GM15510 (cell line): Measurements from ENCODE around the gene HHEX.

Source experiments
- POLR2A ChIP-seq: IDR thresholded peaks from 3 replicates; pipeline ENCODE4 v1.6.1; 2011; ENCODE audit warnings: borderline replicate concordance; ENCODE audit not compliant: insufficient read length; ENCODE audit errors: extremely low read depth

The HHEX gene

DNA sequence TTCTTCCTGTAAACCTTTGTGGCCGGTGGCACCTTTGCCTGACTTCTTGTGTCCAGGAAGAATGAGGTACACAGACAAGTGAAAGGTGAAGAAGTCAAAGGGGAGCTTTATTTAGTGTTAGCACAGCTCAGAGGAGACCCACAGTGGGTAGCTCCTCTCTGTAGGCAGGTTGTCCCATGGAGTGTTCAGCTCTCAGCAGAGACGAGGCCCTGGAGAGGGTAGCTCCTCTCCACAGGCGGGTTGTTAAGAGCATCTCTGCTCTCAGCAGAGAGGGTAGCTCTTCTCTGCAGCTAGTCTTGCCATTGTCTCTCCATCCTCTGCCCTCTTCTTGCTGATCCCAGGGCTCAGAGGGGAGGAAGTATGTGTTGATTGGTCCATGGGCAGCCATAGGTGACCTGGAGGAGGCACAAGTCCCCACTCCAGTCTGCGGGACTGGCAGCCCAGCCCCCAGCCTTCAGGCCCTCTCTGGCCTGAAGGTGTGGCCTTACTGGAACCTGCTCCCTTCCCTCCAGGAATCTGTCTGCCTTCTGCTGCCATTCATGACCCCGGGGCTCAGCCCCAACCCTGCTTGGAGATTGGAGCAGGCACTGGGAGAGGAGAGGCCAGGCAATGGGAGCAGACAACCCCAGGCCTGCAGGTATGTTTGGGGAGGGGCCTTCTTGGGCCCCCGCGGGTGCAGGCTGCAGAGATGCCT lies 24.5 kb downstream of the HHEX start:
- TF ChIP-seq POLR2A, result no peak

DNA sequence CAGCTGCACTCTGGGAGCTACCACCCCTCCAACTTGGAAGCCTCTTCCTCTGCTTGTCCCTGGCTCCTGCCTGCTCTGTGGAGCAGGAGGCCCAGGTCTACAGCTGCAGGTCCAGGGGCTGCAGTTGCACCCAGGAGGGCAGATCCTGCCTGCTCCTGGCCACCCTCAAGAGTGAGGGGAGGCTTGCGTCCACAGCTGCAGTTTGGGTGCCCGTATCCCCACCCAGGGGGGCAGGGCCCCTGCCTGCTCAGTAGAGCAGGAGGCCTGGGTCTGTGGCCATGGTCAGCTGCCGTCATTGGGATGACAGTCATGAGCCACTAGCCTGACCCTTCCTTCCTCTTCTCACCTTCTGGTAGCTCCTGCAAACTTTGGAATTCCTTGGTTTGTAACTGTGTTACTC lies 25.1 kb downstream of the HHEX start:
- TF ChIP-seq POLR2A, result no peak

GRCh38 chr10:92719991-92720830 lies 30.5 kb downstream of the HHEX start:
- no peak for TF ChIP-seq POLR2A

DNA sequence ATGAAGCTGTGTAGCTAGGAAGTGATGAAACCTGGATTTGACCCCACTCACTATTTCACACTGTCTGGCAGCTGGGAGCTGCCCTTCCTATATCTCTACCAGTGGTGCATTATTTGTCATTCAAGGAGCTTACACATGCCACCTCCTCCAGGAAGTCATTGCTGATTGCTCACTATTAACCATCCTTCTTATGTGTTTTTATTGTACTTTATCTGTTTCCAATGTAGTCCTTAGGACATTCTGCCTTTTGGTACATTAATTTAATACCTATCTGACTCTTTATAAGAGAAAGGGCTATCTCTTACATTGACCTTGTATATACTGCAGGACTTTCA lies 31.0 kb downstream of the HHEX start:
- no peak for TF ChIP-seq POLR2A

- TF ChIP-seq POLR2A, result no peak
Observed at GRCh38 chr10:92722349-92722748, 32.6 kb downstream of the HHEX start.

DNA sequence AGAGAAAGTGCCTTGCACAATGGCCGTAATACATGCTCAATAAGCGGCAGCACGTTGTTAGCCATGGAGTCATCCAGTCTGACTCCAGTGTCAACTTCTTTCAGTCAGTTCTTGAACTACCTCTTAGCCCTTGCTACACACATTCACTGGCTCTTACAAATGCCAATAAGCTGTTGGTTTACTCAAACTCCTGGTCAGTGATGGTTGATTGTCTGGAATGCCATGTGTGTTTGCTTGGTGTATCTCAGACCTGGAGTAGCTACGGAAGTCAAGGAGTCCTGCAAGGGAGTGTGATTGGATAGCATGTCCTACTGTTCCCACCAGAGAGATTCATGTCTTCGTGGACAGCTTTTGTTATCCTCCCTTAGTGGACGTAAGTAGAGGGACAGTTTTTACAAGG lies 37.4 kb downstream of the HHEX start:
- TF ChIP-seq POLR2A, result no peak

DNA sequence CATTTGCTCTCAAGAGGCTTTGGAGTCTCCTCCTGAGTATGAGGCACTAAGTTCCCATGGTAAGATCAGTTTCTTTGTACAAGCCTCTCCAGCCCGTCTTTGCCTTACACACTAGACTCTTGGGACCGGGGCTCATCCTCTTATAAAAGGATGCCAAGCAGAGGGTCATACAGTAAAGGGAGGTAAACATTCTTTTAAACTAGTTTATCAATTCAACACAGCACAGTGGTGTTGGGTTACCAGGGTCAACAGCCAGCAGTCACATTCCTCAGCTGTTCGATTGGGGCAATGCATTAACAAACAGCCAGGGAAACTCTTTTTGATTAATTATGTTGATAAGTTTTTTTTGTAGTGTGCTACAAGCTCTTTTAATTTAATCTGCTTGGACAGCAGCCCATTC lies 37.8 kb downstream of the HHEX start:
- no peak for TF ChIP-seq POLR2A

DNA sequence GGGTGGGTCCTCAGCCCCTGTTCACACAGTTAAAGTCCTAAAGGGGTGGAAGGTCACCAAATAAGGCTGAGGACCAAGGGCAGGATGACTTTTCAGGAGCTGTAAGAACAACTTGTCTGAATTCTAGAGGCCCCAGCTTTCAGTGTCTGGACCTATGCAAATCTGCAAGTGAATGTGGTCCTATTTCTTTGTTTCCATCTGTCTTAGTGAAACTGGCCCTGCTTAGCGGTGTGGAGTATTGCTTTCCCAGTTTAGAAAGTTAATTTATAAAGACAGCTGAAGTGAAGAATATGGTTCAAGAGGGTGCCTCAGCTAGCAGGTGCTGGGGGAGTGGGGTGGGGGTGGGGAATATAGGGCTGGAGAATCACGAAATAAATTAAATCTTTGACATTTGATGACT lies 40.1 kb downstream of the HHEX start:
- TF ChIP-seq POLR2A, result no peak

- TF ChIP-seq POLR2A, result no peak
Observed at GRCh38 chr10:92732958-92733357, 43.2 kb downstream of the HHEX start.

DNA sequence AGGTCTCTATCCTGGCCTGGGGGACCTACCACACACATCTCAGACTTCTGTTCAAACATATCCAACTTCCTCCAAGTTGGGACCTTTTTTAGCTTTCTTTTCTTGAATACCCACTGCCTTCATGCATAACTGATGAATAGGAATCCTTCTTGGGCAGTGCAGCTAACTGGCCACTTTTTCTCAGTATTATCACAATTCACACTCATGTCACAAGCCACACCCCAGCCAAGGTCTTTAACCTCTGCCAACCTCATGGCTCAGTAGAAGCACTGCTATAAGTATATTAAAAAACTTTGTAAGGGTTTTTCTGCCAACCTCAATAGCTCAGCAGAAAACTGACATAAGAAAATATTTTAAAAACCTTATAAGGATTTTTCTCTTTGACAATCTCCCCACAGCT lies 44.5 kb downstream of the HHEX start:
- TF ChIP-seq POLR2A, result no peak

GRCh38 chr10:92735938-92736337 lies 46.2 kb downstream of the HHEX start:
- no peak for TF ChIP-seq POLR2A

DNA sequence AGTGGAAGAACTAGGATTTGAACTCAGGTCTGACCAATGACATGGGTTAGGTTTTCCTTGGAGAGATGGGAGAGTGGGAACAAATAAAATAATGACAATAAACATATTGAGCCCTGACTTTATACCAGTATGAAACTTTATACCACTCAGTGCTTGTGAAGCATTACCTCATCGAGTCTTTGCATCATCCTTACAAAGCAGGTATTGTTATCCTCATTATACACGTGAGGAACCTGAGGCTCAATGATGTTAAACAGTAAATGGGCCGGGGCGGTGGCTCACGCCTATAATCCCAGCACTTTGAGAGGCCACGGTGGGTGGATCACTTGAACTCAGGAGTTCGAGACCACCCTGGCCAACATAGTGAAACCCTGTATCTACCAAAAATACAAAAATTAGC lies 47.7 kb downstream of the HHEX start:
- no peak for TF ChIP-seq POLR2A

- TF ChIP-seq POLR2A, result no peak
Observed at GRCh38 chr10:92740762-92741161, 51.0 kb downstream of the HHEX start.

DNA sequence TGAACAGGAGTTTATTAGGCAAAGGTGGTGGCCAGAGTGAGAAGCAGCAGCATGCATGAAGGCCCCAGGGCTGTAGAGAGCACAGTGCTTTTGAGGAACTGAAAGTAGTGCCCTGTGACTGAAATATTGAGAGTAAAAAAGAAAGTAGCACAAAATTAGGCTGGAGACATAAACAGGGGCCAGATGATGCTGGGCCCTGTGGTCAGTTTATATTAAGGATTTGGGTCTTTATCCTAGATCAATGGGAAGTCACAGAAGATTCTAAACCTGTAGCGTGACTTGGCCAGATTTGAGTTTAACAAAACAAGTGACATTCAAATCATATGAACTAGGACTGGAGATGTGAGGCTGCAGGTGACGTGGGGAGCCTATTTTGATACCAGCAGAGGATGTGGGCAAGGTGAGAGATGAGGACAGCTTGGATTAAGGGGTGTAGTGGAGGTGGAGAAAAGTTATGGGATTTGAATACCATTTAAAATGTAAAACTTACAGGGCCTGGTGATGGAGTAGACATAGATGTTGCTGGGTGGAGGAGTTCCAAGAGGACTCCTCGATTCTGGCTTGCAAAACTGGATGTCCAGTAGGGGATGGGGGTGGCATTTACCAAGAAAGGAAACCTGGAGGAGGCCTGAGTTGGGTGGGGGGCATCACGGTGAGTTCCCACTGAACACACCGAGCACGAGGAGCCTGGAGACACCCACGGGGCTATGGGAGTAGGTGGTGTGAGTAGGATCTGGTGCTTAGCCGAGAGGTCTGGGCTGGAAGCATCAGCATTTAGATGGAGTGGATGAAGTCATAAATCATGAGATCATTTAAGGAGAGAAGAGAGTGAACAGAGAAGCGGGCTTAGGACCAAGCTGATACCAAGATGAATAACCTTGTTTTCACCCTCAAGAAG lies 52.8 kb downstream of the HHEX start:
- no peak for TF ChIP-seq POLR2A
